Neural crest cell (in vitro differentiated cells): ENCODE data around the gene ZBTB5. TPM values are rescaled to one million over a fixed set of nuclear protein-coding genes. Genes with fewer than 3 reads are reported as not detected.
A peak's percentile ranks its signal among the peaks of the same experiment; 100 is the strongest.

ENCODE experiments used
- DNase-seq: peaks from one replicate; pipeline ENCODE4 v3.0.0; 2021; ENCODE audit warnings: low read depth, mixed read lengths, low spot score
- H3K27ac Mint-ChIP-seq: one replicate; pipeline ENCODE4 v1.8.0; 2021; ENCODE audit warnings: mild to moderate bottlenecking, mixed read lengths; ENCODE audit not compliant: unreplicated experiment
- H3K27me3 Mint-ChIP-seq: 2 replicates; pipeline ENCODE4 v1.8.0; 2021; ENCODE audit warnings: low read depth, mild to moderate bottlenecking, mixed read lengths
- H3K36me3 Mint-ChIP-seq: 2 replicates; pipeline ENCODE4 v1.8.0; 2021; ENCODE audit warnings: low read depth, mild to moderate bottlenecking, mixed read lengths
- H3K4me1 Mint-ChIP-seq: 2 replicates; pipeline ENCODE4 v1.8.0; 2021; ENCODE audit warnings: mixed read lengths
- H3K4me3 Mint-ChIP-seq: one replicate; pipeline ENCODE4 v1.8.0; 2021; ENCODE audit warnings: mild to moderate bottlenecking, mixed read lengths
- H3K9me3 Mint-ChIP-seq: 2 replicates; pipeline ENCODE4 v1.8.0; 2021; ENCODE audit warnings: mixed read lengths
- total RNA-seq: library from RNA; stranded (reverse); gene quantifications from 2 replicates; pipeline ENCODE4 v1.2.1, GENCODE V29; 2021
- TF ChIP-seq, protein P1 (sequence below): fragments of 200-600 bp; sonication (generic); conservative IDR thresholded peaks from 2 replicates; pipeline ENCODE4 v1.5.0; 2021; ENCODE audit warnings: antibody characterized with exemption, mild to moderate bottlenecking

Gene ZBTB5
- total RNA-seq, 1 donor from 2014 or later, result 22.9 TPM

GRCh38 chr9:37415011-37415719 lies 50.1 kb downstream of the ZBTB5 start:
- H3K27me3 Mint-ChIP-seq, result no peaks in the 10 kb centered on the region
- no peaks in the 10 kb centered on the region for H3K36me3 Mint-ChIP-seq
- H3K4me1 Mint-ChIP-seq, result peaks cover 16% of the 10 kb centered on the region
- no peaks in the 10 kb centered on the region for H3K9me3 Mint-ChIP-seq
- H3K27ac Mint-ChIP-seq, result peak overlapping the region; percentile 53
- peak overlapping the region; percentile 62 for H3K4me3 Mint-ChIP-seq
- TF ChIP-seq, protein P1, sequence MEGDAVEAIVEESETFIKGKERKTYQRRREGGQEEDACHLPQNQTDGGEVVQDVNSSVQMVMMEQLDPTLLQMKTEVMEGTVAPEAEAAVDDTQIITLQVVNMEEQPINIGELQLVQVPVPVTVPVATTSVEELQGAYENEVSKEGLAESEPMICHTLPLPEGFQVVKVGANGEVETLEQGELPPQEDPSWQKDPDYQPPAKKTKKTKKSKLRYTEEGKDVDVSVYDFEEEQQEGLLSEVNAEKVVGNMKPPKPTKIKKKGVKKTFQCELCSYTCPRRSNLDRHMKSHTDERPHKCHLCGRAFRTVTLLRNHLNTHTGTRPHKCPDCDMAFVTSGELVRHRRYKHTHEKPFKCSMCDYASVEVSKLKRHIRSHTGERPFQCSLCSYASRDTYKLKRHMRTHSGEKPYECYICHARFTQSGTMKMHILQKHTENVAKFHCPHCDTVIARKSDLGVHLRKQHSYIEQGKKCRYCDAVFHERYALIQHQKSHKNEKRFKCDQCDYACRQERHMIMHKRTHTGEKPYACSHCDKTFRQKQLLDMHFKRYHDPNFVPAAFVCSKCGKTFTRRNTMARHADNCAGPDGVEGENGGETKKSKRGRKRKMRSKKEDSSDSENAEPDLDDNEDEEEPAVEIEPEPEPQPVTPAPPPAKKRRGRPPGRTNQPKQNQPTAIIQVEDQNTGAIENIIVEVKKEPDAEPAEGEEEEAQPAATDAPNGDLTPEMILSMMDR, result peak; percentile 85
- peak; percentile 90 for DNase-seq

DNA sequence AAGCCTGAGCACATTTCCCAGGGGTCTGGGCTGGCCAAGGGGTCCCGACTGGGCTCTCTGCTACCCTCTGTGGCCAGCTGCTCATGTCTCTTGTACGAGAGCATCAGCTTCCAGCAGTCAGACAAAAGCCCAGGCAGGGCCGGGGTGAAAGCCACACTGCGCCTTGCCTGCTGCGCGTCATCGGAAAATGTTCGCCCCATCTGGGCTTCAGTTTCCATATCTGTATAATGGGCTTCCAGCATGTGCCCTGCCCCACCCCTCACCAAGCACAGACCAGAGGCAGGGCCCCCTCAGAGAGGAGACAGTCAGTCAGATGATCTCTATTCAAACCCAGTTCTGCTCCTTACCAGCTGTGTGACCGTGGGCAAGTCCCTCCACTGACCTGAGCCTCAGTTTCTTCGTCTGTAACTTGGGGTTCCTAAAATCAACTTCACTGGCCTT lies 50.7 kb downstream of the ZBTB5 start:
- Mint-ChIP-seq H3K4me3 (no peak overlapping the region), H3K27me3 (no peaks in the 10 kb centered on the region), H3K4me1 (peaks cover 16% of the 10 kb centered on the region), H3K9me3 (no peaks in the 10 kb centered on the region), H3K27ac (peak overlapping the region; percentile 50), H3K36me3 (no peaks in the 10 kb centered on the region)
- TF ChIP-seq, protein P1, result no peak
- no peak for DNase-seq

DNA sequence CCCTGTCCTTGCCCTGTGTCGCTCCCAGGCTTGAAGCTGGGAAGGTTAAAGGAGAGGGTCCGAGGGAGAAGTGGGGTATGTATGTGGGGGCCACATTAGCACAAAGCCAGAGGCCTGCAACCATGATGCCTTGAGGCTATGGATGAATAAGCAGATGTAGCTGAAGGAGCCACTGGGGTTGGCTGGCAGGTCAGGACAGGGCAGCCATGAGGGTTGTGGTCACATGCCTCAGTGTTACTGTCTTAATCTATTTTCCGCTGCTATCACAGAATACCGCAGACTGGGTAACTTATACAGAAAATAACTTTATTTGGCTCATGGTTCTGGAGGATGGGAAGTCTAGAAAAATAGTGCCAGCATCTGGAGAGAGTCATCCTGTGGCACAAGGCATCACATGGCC lies 51.9 kb downstream of the ZBTB5 start:
- Mint-ChIP-seq H3K4me1 (peaks cover 16% of the 10 kb centered on the region), H3K36me3 (no peaks in the 10 kb centered on the region), H3K27ac (peak overlapping the region; percentile 24), H3K27me3 (no peaks in the 10 kb centered on the region), H3K9me3 (no peaks in the 10 kb centered on the region), H3K4me3 (no peak overlapping the region)
- DNase-seq, result no peak
- TF ChIP-seq, protein P1, result no peak

DNA sequence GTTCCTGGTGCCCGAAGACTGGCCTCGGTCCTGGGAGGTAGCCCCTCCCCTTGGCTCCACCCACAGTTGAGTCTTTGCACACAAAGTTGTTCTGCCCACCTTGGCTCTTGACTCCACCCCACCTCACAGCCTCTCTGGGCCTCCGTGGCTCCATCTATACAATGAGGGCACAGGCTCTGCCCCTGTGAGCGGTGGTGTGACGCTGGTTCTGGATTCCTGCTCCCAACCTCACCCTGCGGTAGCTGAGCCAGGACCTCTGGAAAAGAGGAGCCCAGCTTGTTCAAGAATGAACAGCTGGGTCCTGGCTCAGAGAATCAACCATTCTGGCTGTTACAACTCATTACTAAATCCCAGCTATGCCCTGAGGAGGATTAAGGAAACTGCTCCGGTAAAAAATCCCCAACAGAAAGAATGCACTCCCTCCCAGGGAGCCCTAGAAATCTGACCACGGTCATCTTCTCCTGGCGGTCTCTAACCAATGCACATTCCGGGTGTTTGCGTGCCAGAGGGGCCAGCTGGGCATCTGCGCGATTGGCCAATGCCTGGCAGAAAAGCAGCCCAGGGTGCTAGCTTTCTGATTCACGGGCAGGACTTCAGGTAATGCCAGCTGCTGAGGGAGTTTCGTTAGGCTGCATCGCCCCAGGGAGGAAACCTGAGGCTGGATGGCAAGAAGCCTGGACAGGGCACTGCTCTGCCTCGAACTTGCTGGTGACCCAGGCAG lies 52.7 kb downstream of the ZBTB5 start:
- H3K36me3 Mint-ChIP-seq, result no peaks in the 10 kb centered on the region
- H3K27ac Mint-ChIP-seq, result no peak overlapping the region

DNA sequence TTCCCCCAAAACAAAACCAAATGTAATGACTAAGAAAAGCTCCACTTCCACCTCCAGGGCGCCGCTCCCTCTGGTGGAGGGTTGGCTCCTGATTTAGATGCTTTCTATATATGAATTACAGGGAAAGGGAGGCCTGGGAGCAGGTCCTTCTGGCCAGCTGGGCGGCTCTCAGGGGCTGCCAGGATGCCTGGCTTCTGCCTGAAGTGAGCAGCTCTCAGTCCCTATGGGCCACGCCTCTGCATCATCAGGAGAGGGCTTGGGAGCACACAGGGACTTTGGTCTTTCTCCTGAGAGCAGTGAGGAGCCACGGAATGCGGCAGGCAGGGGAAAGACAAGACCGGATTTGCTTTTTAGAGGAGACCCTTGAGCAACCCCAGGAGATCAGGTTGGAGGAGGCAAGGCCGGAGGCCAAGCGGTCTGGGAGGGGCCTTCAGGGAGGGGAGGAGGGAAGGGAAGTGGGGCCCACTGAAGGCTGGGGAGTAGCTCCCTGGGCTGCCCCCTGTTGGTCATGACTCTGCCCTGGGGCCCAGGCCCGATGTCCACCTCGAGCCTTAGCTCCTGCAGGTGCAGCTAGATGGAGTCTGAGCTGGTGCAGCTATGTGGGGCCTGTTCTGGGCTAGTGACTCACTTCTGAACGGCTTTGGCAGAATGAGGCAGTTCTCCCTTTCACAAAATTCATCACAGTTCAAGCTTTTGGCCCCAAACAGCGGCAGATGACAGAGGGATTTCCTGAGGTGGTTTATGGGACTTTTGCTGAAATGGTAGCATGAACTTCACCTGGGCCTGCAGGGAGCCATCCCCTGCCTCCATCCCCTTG lies 54.1 kb downstream of the ZBTB5 start:
- no peak for DNase-seq
- TF ChIP-seq, protein P1, result peak; percentile 44
- no peaks in the 10 kb centered on the region for H3K9me3 Mint-ChIP-seq
- no peak overlapping the region for H3K27ac Mint-ChIP-seq
- no peak overlapping the region for H3K4me3 Mint-ChIP-seq
- H3K4me1 Mint-ChIP-seq, result peaks cover 16% of the 10 kb centered on the region
- no peaks in the 10 kb centered on the region for H3K27me3 Mint-ChIP-seq
- no peaks in the 10 kb centered on the region for H3K36me3 Mint-ChIP-seq

More for the DNA sequence above, 52.7 kb downstream of the ZBTB5 start:
- no peaks in the 10 kb centered on the region for H3K9me3 Mint-ChIP-seq
- peaks cover 16% of the 10 kb centered on the region for H3K4me1 Mint-ChIP-seq
- no peaks in the 10 kb centered on the region for H3K27me3 Mint-ChIP-seq
- DNase-seq, result no peak
- H3K4me3 Mint-ChIP-seq, result no peak overlapping the region
- TF ChIP-seq, protein P1, result no peak
